NCI-H748 (cell line): ENCODE results near the gene SERPINH1.

Source experiments
- DNase-seq: peaks from one replicate; lab custom pipeline; 2025; ENCODE audit not compliant: unreplicated experiment; lab: John Stamatoyannopoulos, UW

The SERPINH1 gene

DNA sequence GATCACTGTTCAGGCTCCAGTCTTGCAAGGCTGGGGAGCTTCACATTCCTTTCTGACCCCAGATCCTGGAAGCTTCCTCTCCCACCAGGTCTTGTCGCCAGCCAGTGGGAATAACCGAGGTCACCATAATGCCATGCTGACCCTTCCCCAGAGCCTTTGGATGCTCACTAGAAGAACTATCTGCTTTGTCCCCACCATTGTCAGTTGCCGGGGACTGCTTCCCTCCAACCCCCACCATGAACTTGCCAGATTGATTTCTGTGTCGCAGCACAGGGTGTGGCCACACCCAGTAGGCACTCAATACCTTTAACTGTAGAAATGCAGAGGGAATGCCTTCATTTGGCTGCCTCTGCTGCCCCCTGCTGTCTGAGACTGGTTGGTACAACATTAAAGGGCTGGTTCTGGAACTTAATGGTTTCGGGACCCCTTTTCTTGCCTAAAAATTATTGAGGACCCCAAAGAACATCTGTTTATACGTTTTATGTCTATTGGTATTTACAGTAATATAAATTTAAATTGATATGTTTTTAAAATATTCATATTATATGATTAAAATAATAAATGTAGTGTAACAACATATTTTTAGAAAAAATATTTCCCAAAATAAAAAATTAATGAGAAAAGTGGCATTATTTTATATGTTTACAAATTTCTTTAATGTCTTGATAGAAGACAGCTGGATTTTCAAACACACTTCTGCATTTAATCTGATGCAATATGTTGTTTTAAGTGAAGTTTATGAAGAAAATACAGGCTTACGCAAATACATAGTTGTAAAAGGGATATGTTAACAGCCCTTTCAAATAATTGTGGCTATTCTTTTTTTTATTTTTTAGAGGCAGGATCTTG is 29.6 kb upstream of the SERPINH1 start:
- peak; percentile 82 for DNase-seq

DNA sequence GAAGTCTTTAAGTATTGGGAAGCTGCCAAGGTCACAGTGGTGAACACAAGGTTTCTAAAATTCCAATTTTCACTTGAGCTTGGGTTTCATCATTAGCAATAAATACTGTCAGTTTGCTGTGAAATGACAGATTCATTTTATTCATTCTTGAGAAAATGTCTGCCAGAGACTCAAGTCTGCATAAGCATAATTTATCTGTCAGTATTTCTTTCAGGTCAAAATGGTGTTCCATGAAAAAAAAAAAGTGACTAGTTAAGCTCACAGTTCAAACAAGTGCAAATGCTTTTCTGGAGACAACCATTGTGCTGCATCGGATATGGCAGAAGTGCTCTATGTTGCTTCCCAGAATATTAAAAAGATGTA is 28.2 kb upstream of the SERPINH1 start:
- DNase-seq = no peak

DNA sequence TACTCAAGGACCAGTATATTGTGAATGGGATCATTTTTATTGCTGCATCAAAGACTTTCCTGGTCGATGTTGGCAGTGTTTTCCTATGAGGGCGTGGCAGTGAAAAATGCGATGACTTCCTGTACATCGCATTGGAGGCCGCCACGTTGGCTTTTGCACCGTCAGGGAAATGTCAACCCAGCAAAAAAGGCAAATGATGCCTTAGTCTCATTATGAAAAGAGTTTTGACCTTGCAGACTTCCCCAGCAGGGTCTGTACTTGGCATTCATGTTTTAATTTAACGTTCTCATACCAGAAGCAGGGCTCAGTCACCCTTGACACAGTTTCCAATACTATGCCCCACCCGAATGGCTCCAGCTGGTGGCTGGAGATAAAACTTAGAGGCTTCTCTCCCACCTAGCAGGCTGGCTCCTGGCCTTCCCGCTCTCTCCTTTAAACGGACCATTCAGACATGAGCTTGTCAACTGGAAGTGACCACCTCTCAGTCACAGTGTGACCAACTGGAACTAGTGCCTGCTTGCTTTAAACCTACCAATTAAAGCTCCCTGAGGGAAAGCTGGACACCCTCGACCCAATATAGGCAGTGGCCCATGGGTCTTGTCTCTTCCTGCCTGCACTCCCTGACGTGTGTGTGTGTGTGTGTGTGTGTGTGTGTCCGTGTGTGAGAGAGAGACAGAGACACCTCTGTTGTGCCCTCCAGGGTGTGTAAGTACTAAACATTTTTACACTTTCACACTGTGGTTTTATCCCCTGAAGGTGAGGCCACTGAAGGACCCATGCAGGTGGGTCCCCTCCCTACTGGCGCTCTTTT is 27.6 kb upstream of the SERPINH1 start:
- DNase-seq = peak; percentile 45

DNA sequence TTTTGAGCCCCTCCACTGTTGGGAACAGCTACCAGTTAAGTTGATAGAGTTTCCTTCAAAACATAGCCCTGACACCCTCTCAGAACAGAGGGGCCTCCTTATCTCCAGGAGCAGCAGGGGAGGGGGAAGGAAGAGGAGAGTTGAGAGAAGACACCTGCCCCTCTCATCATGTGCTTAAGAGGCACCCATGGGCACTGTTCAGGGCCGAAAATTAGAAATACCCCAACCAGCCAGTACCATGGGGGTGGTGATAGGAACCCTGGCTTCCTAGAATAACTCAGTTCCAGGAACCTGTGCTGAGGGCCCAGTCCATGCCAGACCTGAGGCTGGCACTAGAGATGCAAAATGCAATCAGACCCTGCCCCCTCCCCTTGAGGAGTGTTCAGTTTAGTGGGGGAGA is 27.0 kb upstream of the SERPINH1 start:
- no peak for DNase-seq

DNA sequence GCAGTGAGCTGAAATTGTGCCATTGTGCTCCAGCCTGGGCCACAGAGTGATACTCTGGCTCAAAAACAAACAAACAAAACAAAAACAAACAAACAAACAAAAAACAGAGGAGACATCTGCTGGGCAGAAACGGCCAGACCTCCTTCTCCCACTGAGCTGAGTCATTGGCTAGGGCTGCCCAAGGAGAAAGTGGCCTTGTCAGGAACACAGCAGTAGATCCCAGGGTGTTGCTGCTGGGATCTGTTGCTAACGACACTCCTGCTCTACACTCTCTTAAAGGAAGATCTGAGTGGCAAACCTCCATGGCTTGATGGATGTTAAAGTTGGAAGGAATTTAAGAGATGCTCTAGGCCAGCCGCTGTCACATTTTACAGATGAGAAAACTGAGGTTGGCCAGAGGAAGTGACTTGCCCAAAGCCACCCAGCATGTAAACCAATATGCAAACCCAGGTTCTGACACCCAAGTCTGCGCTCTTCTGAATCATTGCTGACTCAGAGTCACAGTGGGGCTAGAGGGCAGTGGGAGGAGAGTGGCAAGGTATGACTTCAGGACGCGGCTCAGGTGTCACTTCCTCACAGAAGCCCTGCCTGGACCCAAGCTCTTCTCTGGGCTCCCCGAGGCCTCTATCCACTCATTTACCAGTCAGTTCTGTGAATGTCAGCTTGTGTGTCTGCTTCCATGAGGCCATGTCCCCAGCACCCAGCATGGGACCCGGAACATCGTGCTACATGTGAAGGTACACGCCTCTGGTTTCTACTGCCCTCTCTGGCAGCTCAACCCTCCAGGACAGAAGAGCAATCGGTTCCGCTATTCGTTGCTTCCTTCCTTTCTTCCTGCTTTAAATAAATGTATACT is 25.0 kb upstream of the SERPINH1 start:
- DNase-seq = no peak

DNA sequence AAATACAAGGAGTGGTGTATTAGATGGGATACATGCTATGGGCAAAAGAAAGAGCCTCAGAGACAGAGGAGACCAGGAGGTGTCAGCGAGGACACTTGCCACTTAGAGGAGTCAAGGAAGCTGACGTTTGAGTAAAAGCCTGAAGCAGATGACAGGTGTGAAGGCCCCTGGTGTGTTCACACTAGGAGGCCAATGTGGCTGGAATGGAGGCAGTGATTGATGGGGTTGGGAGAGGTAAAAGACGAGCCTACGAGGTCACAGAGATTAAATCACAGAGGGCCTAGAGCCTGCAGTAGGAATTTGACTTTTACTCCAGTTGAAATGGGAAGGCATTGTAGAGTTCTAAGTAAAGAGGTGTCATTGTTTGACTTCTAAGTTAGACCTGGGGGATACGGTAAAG is 24.3 kb upstream of the SERPINH1 start:
- DNase-seq = no peak

DNA sequence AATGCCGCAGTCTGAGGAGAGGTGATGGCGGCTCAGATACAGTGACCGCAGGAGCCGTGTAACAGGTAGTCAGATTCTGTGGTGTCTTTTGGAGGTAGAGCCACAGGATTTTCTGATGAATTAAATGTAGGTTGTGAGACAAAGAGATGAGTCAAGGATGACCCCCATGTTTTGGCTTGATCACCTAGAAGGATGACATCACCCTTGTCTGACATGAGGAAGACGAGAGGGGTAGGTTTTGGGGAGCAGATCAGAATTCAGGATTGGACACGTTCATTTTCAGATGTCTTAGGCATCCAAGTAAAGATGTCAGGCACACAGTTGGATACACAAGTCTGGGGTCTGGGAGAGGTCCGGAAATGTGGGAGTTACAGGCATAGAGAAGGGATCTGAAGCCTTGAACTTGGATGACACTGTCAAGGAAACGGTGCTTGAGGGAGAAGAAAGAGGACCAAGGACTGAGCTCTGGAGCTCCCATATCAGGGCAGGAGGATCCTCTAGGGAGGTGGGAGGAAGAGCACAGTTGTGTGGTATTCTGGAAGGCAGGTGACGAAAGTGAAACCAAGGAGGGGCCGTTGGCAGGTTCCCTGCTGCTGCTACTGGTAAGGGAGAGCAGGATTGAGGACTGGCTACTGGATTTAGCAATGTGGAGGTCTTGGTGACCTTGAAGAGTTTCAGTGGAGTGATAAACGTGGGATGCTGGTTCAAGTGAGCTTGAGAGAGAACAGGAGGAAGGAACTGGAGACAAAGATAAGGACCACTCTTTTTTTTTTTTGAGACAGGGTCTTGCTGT is 23.7 kb upstream of the SERPINH1 start:
- no peak for DNase-seq

DNA sequence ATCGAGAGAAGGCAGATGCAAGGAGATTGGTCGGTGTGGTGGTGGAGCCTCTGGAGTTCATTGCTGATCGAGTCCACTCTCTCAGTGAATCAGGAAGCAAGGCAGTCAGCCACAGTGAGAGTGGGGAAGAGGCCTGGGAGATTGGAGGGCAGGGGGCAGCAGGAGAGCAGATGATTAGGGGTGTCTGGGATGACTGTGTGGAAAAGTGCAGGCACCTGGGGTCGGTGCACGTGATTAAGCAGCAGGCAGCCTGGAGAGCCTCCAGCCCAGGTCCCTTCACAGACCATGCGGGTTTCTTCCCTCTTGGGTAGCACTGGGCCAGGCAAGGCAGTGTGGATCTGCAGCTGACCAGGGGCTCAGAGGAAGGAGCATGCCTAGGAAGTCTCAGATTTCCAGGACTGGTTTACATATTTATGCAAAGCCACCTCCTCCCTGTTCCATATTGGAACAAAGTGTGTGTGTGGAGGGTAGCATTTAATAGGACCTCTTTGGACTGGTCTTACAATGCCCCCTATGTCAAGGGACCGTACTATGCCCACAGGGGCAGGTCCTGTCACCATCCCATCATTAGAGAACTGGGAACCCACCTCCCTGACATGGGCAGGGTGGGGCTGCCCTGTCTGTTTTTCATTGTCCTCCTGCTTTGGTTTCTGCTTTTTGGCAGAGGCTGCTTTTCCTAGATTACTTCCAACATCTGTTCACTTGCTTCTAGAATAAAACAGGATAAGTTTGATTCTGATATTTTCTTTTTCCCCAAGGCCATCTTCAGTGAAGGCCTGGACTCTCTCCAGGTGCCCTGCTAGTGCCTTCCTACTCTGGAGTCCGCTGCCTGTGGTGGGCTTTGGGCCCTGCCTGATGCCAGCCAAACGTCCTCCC is 22.4 kb upstream of the SERPINH1 start:
- DNase-seq = no peak

DNA sequence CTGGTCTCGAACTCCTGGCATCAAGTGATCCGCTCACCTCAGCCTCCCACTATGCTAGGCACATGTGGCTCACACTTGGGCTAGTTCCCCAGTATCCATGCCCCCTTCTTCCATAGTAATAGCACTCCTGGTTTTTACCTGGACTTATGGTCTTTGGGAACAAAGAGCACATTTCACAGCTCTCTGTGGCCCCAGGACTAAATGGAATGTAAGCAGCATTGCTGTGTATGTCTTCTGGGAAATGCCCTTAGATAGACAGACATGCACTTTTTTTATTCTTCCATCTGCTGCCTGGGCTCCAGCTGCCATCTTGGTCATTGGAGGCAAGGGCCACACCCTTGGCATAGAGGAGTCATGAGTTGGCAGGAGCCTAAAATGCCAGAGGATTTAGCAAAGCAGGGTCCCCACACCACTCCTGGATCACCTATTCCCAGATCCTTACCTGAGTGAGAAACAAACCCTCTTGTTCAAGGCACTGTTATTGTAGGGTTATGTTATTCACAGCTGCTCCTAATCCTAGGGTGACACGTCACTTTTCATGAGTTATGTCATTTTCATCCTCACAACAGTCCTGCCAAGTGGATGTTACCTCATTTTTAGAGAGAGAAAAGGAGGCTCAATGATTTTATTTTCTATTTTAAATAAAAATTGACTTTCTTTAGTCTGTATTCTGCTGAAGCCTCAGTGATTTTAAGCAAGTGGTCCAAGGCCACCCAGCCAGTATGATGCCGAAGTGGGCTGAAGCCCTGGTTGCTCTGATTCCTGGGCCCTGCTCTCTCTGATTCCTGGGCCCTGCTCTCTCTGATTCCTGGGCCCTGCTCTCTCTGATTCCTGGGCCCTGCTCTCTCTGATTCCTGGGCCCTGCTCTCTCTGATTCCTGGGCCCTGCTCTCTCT is 20.6 kb upstream of the SERPINH1 start:
- DNase-seq = no peak

DNA sequence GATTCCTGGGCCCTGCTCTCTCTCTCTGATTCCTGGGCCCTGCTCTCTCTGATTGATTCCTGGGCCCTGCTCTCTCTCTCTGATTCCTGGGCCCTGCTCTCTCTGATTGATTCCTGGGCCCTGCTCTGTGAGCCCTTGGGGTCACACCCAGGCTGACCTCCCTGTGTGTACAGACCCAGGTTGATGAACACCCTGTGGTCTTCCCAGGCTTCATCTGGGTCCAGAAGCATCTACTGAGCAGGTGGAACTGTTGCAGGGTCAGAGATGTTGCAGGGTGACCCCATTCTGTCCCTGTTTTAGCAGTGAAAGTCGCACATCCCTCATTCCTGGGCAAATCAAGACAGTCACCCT is 20.0 kb upstream of the SERPINH1 start:
- no peak for DNase-seq

DNA sequence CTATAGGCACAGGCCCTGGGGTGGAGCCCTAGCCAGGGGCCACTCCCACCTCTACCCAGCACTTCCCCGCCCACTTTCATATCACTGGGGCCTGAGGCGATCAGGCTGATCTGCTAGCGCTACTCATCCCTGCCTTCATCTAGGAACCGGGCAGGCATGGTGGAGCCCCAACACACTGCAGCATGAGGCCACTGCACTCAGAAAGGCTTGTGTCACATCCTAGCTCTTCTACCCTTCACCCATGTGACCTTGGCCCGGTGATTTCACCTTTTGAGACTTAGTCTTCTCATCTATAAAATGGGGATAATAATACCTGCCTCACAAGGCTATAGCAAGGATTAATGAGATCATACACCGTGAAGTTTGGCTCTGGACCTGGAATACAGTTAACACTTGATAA is 18.2 kb upstream of the SERPINH1 start:
- no peak for DNase-seq

DNA sequence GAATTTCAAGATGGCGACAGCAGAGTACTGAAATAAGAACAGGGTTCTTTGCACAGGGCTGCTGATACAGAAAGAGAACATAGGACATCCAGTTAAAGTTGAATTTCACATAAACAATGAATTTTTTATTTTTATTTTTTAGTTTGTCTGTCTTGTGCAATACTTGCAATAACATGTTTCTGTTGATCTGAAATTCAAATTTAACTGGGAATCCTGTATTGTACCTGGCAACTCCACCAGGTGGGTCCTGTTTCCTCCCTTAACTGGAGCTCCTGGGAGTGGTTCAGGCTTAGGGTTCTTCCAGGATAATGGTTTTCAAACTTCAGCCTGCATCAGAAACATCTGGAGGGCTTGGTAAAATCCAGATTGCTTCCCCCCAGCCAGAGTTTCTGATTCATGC is 14.9 kb upstream of the SERPINH1 start:
- DNase-seq = no peak

DNA sequence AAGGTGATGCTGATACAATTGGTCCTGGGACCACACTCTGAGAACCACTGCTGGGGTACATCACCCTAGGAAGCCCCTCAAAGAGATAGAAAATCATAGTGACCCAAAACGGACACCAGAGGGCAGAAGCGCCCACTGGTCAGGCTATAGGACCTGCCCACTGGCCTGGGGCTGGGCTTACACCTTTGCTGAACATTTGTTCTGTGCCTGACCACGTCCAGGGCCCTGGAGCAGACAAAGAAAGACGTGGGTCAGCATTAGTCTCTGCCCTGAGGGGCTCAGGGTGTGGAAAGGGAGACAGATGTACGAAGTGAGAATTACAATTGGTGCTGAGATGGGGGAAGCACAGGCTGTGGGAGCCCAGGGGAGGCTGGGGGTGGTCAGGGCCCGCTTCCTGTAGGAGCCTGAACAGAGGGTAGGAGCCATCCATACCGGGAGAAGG is 14.4 kb upstream of the SERPINH1 start:
- peak; percentile 78 for DNase-seq

DNA sequence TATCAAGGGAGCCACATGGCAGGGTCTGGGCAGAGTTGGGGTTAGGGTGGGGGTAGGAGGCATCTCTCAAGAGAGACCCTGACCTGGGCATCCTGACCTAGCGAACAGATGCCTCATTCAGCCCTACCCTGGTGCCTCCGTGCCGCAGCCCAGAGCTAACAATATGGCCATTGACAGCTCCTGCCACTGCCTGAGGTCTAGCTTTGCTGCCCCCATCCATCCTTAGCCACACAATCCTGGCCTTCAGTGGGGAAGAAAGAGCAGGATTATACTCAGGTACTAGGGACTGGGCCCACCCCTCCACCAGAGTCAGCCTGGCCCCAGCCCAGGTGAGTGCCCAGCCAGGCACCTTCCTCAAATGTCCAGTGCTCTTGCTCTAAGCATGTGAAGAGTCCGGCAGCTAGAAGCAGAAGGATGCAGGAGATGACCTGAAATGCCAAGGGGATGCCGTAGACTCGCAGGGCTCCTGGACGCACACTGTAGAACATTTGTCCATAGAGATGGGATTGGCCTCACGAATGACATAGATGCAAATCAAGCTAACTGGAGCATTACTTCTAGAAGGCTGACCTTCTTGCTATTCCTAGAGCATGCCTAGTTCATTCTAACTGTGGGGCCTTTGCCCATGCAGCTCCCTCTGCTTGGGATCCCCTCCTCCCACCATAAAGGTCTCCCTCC is 13.3 kb upstream of the SERPINH1 start:
- DNase-seq = no peak

DNA sequence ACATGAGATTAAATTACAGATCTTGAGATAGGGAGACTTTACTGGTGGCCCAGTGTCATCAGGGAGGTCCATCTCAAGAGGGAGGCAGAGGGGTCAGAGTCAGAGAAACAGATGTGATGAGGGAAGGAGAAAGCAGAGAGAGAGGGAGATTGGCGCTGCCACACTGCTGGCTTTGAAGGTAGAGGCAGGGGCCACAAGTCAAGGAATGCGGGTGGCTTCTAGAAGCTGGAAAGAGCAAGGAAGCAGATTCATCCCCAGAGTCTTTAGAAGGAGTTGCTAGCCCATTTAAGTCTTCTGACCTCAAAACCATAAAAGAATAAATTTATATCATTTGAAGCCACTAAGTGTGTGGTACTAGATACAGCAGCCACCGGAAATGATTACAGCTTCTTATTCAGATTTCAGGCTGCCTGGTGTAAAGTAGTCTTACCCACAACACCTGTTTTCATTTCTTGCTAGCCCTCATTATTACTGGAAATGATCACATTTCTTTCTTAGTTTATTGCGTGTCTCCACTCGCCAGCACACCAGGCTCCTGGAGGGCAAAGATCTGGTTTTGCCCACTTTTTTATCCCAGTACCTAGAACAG is 12.6 kb upstream of the SERPINH1 start:
- no peak for DNase-seq

DNA sequence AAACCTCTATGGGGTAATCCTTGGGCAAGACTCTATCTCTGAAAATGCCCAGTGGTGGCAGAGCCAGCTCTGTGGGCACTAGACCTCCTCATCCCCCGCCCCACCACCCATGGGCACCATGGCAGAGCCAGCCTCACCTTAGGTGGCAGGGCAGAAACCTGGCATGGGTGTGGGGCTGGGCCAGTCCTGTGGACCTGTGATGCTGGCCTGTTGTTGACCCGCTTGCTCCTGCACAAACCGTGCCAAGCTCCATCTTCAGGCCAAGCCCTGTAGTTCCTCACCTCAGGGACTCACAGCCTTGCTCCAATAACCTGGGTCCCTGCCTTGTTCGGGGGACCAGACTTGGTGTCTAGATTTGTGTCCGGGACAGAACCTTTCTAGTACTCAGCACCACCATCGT is 8.9 kb upstream of the SERPINH1 start:
- DNase-seq = no peak

DNA sequence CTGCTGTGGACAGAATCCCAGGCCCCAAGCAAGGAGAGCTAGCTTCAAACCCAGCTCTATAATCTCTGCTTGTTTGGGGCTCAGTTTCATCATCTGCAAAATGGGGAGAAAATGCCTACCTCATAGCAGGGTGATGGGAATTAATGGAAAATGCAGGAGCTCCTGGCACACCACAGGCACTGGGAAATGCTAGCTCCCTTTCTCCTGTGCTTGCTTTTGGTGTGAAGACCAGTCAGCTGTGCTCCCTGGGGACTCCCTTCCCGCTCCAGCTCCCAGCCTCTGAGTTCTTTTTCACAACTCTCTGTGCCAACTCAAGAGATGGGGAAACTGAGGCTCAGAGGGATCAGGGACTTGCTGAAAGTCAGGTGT is 8.2 kb upstream of the SERPINH1 start:
- DNase-seq = no peak
